ENCODE measurements around the gene REC114.
"Not testable (repeated sequence)": the region's sequence is repeated elsewhere in the genome, so short reads cannot be mapped to it uniquely, and the experiment has no call there.

The REC114 gene

GRCh38 chr15:73575636-73576247 lies 132.8 kb downstream of the REC114 start:
- no peak for DNase-seq (ENCODE audit: low read depth in 2 of 2)

- not testable (repeated sequence) for DNase-seq (ENCODE audit: low read depth in 2 of 2)
Measured at GRCh38 chr15:73577593-73577992, 134.6 kb downstream of the REC114 start.

GRCh38 chr15:73578026-73578425 lies 135.1 kb downstream of the REC114 start:
- no peak for DNase-seq (ENCODE audit: low read depth in 2 of 2)

GRCh38 chr15:73582851-73583379 lies 140.0 kb downstream of the REC114 start:
- no peak for DNase-seq (ENCODE audit: low read depth in 2 of 2)

GRCh38 chr15:73583544-73583943 lies 140.6 kb downstream of the REC114 start:
- no peak for DNase-seq (ENCODE audit: low read depth in 2 of 2)

- DNase-seq (ENCODE audit: low read depth in 2 of 2), result no peak
Measured at GRCh38 chr15:73584699-73585420, 141.9 kb downstream of the REC114 start.

GRCh38 chr15:73585871-73586654 lies 143.1 kb downstream of the REC114 start:
- no peak for DNase-seq (ENCODE audit: low read depth in 2 of 2)

- no peak for DNase-seq (ENCODE audit: low read depth in 2 of 2)
Measured at GRCh38 chr15:73589766-73590165, 146.8 kb downstream of the REC114 start.

- DNase-seq (ENCODE audit: low read depth in 2 of 2), result no peak
Measured at GRCh38 chr15:73590263-73590662, 147.3 kb downstream of the REC114 start.

GRCh38 chr15:73593304-73594074 lies 150.5 kb downstream of the REC114 start:
- DNase-seq (ENCODE audit: low read depth in 2 of 2), result no peak

- no peak for DNase-seq (ENCODE audit: low read depth in 2 of 2)
Measured at GRCh38 chr15:73594109-73594508, 151.1 kb downstream of the REC114 start.

- DNase-seq (ENCODE audit: low read depth in 2 of 2), result no peak
Measured at GRCh38 chr15:73596174-73596573, 153.2 kb downstream of the REC114 start.

- DNase-seq (ENCODE audit: low read depth in 2 of 2), result no peak
Measured at GRCh38 chr15:73597036-73597638, 154.2 kb downstream of the REC114 start.

- no peak for DNase-seq (ENCODE audit: low read depth in 2 of 2)
Measured at GRCh38 chr15:73598530-73599160, 155.7 kb downstream of the REC114 start.

GRCh38 chr15:73599934-73600333 lies 157.0 kb downstream of the REC114 start:
- DNase-seq (ENCODE audit: low read depth in 2 of 2), result no peak

- no peak for DNase-seq (ENCODE audit: low read depth in 2 of 2)
Measured at GRCh38 chr15:73600413-73601335, 157.7 kb downstream of the REC114 start.

GRCh38 chr15:73601451-73602445 lies 158.8 kb downstream of the REC114 start:
- no peak for DNase-seq (ENCODE audit: low read depth in 2 of 2)

GRCh38 chr15:73602446-73602843 lies 159.5 kb downstream of the REC114 start:
- no peak for DNase-seq (ENCODE audit: low read depth in 2 of 2)

Measured in stimulated activated CD8-positive, alpha-beta memory T cell treated with anti-CD3 and anti-CD28 coated beads, Interleukin-15, amount 100 ng/mL, for 4 hours (primary cell).